GM10266 (cell line): ENCODE results near the gene XPO5.
A peak's percentile ranks its signal among the peaks of the same experiment; 100 is the strongest.
"Not testable (repeated sequence)": the region's sequence is repeated elsewhere in the genome, so short reads cannot be mapped to it uniquely, and the experiment has no call there.

Experiments
- DNase-seq: peaks from one replicate; pipeline ENCODE4 v3.0.0; 2012; ENCODE audit errors: extremely low spot score
- TF ChIP-seq, protein P1 (sequence below): IDR thresholded peaks from 2 replicates; pipeline ENCODE4 v1.5.1; 2012; ENCODE audit warnings: mild to moderate bottlenecking, low read depth; ENCODE audit not compliant: control insufficient read depth, insufficient read depth; ENCODE audit errors: missing control alignments

The XPO5 gene

DNA sequence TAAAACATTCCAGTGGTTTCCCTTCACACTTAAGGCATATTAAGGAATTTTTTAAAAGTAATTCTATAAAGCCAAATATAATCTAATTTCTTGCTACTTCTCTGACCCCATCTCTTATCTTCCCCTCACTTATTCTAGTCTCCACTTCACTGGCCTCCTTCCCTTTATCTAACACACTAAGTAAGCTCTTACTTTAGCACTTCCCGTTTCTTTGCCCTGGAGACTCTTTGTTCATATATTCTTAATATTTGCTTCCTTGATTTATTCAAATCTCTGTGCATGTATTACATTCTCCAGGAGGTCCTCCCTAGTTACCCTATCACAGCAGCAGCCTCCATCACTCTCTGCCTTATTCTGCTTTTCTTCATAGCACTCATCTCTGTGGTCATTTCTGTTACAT lies 33.0 kb upstream of the XPO5 start:
- DNase-seq: no peak
- TF ChIP-seq, protein P1, sequence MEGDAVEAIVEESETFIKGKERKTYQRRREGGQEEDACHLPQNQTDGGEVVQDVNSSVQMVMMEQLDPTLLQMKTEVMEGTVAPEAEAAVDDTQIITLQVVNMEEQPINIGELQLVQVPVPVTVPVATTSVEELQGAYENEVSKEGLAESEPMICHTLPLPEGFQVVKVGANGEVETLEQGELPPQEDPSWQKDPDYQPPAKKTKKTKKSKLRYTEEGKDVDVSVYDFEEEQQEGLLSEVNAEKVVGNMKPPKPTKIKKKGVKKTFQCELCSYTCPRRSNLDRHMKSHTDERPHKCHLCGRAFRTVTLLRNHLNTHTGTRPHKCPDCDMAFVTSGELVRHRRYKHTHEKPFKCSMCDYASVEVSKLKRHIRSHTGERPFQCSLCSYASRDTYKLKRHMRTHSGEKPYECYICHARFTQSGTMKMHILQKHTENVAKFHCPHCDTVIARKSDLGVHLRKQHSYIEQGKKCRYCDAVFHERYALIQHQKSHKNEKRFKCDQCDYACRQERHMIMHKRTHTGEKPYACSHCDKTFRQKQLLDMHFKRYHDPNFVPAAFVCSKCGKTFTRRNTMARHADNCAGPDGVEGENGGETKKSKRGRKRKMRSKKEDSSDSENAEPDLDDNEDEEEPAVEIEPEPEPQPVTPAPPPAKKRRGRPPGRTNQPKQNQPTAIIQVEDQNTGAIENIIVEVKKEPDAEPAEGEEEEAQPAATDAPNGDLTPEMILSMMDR: no peak

GRCh38 chr6:43608310-43608763 lies 32.5 kb upstream of the XPO5 start:
- DNase-seq: peak; percentile 63
- TF ChIP-seq, protein P1: peak; percentile 70

GRCh38 chr6:43606019-43606418 lies 30.2 kb upstream of the XPO5 start:
- DNase-seq: no peak
- TF ChIP-seq, protein P1: no peak

- TF ChIP-seq, protein P1: no peak
- DNase-seq: no peak
Observed at GRCh38 chr6:43604174-43604573, 28.3 kb upstream of the XPO5 start.

DNA sequence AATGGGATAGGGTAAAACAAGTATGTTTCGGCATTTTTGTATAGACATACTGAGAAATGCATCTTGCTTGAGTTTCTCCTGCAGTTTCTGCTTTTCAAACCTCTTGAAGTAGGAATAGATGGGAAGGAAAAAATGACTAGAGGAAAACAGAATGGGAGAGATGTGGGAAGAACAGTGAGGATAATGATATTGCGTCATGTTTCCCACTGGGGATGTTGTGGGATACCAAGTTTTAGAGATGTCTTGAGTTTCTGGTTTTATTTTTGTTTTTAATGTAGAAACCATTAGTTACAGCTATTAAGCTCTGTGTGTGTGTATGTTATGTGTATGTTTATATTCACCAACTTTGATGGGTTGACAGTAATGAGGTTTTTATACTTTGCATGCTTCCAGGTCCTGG lies 24.8 kb upstream of the XPO5 start:
- TF ChIP-seq, protein P1: no peak
- DNase-seq: no peak

- no peak for DNase-seq
- TF ChIP-seq, protein P1: no peak
Observed at GRCh38 chr6:43593938-43594337, 18.1 kb upstream of the XPO5 start.

DNA sequence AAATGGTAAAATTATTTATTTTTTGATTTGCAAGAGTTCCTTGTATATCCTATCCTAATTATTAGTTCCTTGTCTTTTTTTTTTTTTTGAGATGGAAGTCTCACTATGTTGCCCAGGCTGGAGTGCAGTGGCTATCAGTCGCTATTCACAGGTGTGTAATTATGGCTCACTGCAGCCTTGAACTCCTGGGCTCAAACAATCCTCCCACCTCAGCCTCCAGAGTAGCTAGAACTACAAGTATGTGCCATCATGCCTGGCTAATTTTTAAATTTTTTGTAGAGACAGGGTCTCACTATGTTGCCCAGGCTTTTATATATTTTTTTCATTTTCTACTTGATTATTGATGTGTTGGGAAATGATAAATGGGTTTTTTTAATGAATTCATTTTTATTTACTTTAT lies 13.7 kb upstream of the XPO5 start:
- not testable (repeated sequence) for DNase-seq

- TF ChIP-seq, protein P1: no peak
- DNase-seq: no peak
Observed at GRCh38 chr6:43588194-43588593, 12.4 kb upstream of the XPO5 start.
